ENCODE data around the gene CTLA4. TPM values are rescaled to one million over a fixed set of nuclear protein-coding genes. Genes with fewer than 3 reads are reported as not detected.

CTLA4 gene
- 1 to 10 TPM in 2 of 4 donors, under 1 TPM in 1, not detected in 1; 0.88 to 2.5 (median 2.1) TPM for total RNA-seq

DNA sequence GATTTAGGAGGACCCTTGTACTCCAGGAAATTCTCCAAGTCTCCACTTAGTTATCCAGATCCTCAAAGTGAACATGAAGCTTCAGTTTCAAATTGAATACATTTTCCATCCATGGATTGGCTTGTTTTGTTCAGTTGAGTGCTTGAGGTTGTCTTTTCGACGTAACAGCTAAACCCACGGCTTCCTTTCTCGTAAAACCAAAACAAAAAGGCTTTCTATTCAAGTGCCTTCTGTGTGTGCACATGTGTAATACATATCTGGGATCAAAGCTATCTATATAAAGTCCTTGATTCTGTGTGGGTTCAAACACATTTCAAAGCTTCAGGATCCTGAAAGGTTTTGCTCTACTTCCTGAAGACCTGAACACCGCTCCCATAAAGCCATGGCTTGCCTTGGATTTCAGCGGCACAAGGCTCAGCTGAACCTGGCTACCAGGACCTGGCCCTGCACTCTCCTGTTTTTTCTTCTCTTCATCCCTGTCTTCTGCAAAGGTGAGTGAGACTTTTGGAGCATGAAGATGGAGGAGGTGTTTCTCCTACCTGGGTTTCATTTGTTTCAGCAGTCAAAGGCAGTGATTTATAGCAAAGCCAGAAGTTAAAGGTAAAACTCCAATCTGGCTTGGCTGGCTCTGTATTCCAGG lies at the start of gene CTLA4:
Gene CTLA4, plus strand, starts transcription at position 211 of the 640 bp plus-strand sequence. Its CDS starts 172 bp downstream, at position 383.
- TF ChIP-seq, protein P1, sequence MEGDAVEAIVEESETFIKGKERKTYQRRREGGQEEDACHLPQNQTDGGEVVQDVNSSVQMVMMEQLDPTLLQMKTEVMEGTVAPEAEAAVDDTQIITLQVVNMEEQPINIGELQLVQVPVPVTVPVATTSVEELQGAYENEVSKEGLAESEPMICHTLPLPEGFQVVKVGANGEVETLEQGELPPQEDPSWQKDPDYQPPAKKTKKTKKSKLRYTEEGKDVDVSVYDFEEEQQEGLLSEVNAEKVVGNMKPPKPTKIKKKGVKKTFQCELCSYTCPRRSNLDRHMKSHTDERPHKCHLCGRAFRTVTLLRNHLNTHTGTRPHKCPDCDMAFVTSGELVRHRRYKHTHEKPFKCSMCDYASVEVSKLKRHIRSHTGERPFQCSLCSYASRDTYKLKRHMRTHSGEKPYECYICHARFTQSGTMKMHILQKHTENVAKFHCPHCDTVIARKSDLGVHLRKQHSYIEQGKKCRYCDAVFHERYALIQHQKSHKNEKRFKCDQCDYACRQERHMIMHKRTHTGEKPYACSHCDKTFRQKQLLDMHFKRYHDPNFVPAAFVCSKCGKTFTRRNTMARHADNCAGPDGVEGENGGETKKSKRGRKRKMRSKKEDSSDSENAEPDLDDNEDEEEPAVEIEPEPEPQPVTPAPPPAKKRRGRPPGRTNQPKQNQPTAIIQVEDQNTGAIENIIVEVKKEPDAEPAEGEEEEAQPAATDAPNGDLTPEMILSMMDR (IDR thresholded peaks at IDR 0.05; ENCODE audit: low read depth), result no peak

DNA sequence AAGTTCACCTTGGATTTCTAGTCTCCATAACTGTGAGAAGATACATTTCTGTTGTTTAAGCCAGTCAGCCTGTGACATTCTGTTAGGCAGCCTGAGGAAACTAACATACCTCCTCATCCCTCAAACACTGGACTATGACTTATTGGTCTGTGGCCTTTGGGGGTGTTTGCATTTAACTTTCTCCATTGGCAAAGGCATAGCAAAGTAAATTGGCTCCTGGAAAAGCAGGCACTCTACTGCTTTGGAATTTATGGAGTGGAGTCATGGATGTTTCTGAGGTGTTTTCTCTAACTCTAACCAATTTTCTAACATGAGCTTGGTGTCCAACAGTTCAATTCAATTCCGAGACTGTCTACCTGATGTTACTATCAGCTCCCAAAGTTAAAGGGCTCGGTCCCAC lies 48.9 kb upstream of the CTLA4 start:
- TF ChIP-seq, protein P1 (IDR thresholded peaks at IDR 0.05; ENCODE audit: low read depth), result no peak

DNA sequence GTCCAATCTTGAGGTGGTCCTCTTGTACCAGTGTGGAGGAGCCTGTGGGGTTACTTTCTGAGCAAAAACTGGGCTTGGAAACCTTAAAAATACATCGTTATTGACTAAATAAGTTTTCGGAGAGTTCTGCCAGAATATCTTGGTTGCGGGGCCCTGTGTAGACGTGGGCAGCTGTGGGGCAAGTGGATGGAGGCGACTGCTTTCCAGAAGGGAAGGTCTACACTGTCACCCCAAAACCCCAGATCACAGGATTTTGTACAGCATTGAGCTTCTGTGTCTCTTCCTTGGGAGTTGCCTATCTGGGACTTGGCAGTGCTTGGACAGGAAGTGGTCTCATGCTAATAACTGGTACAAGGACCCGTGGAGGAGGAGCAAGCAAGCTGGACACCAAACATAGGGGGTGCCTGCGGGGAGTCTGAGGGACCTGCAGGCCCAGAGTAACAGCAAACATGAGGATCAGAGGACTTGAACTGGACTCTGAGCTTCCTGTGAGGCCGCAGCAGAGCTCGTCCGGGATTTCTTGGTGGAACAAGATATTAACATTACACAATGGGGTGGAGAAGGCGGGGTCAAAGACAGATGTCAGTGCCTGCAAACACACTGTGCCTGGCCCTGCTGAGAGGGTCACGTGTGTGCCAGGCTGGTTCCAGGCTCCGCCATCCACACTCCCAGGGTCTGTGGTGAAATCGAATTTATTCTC lies 48.0 kb upstream of the CTLA4 start:
- TF ChIP-seq, protein P1 (IDR thresholded peaks at IDR 0.05; ENCODE audit: low read depth), result no peak

DNA sequence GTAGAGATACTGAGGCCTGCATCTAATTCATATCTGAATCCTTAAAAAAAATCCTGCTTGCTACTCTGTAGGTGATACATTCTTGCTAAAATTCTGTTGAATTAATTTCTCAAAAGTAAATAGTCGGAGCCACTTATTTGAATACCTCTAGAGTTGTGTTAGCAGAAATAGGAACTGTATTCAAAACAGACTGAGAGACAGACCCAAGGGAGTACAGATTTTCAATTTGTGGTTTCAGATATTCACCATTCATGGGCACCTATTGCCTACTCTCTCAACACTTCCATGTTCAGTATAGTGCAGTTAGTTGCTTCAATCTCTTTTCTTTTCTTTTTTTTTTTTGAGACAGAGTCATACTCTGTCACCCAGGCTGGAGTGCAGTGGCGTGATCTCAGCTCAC lies 46.6 kb upstream of the CTLA4 start:
- TF ChIP-seq, protein P1 (IDR thresholded peaks at IDR 0.05; ENCODE audit: low read depth), result no peak

DNA sequence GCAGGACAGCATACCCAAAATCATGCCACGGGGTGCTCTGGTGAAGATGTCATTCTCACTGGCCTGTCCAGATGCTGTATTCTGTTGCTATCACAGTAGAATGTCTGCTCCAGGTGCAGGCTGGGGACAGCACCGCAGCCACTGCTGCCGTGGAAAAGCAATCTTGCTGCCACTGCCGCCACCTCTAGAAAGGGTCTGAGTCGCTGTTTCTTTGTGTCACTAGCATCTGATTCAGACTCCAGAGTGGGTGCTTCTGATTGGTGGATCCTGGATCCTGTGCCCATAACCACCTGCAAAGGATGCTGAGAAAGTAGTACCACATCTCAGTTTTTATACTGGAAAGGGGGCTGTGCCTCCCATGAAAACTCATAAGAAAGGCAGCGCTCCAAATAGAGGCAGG lies 45.3 kb upstream of the CTLA4 start:
- TF ChIP-seq, protein P1 (IDR thresholded peaks at IDR 0.05; ENCODE audit: low read depth), result no peak

DNA sequence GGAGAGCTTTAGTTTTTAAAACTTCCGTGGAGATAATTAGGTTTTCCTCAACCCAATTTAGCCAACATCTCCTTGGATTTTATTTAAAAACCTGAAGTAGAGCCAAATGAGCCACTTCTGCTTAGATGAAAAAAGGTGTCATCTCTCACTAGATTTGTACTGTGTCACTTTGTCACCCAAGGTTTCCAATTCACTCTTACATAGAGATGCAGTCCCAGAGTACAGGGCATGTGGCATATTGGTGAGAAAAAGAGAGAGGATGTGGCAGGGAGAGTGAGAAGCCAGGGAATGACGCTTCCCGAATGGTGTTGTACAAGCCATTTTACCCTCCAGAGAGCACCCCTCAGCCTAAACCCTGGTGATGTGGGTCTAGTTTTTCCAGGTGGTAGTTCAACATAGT lies 44.4 kb upstream of the CTLA4 start:
- TF ChIP-seq, protein P1 (IDR thresholded peaks at IDR 0.05; ENCODE audit: low read depth), result no peak

DNA sequence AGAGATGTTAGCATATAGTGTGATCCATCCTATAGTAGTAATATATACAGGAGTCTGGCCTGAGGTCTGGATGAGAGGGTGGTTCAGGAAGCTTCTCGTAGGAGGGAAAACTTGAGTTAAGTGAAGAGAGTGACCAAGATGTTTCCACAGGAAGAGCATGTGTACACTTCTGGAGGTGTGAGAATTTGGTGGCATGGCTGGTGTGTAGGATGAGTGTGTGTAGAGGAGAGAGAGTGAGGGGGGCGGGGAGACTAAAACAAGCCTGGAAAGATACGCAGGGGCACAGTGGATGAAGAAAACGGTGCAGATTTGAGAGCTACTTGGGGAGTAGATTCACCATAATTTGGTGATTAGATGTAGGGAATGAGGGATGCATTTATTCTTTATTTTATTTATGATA lies 43.5 kb upstream of the CTLA4 start:
- TF ChIP-seq, protein P1 (IDR thresholded peaks at IDR 0.05; ENCODE audit: low read depth), result no peak

Data from subcutaneous adipose tissue (tissue), 4 donors.